SW480 (cell line): ENCODE measurements around the gene LYPD3.
"Not testable (repeated sequence)": the region's sequence is repeated elsewhere in the genome, so short reads cannot be mapped to it uniquely, and the experiment has no call there.

Source experiments
- DNase-seq: peaks from one replicate; pipeline ENCODE4 v3.0.0-alpha.2; 2016; ENCODE audit warnings: low spot score

The LYPD3 gene

DNA sequence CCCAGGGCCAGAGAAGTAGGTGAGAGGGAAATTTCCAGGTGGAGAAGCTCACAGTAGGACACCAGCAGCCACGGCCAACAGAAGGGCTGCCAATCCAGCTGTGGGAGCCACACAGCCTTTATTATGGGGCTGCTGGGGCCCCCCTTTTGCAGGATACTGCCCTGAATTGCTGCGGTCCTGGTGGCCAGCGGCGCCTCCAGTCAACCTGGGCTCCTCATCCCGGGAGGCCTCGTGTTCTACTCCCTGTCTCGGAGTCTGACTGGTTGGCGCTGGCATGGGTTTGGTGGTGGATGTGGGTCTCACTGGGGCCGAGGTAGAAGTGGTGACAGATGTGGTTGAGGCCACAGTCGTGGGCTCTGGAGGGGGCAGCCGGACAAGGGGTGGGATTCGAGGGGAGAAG is 4.1 kb downstream of the LYPD3 start:
- no peak for DNase-seq

DNA sequence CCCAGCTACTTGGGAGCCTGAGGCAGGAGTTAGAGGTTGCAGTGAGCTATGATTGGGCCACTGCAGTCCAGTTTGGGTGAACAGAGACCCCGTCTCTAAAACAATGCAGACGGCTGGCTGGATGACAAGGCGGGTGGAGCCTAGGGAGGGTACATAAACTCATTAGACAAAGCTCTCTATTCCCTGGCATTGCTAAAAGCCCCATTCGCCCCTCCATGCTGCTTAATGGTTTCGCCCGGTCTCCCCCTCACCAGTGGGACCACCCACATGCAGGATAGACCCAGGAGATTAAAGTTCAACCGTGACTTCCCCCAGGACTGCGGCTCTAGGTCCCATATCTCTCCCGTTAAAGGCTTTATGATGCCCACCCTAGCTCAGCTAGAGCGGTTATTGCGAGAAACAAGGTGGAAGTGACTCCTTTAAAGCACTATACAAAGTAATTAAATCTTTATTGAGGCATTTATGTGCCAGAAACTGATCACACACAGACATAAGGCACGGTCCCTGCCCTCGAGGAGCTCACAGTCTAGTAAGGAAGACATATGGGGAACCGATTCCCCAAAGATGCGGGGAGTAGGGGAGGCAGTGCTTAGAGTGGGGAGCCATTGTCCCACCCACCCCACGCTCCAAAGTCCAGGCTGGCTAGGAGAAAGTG is 4.9 kb downstream of the LYPD3 start:
- no peak for DNase-seq

GRCh38 chr19:43457809-43458208 is 7.6 kb downstream of the LYPD3 start:
- DNase-seq, result no peak

DNA sequence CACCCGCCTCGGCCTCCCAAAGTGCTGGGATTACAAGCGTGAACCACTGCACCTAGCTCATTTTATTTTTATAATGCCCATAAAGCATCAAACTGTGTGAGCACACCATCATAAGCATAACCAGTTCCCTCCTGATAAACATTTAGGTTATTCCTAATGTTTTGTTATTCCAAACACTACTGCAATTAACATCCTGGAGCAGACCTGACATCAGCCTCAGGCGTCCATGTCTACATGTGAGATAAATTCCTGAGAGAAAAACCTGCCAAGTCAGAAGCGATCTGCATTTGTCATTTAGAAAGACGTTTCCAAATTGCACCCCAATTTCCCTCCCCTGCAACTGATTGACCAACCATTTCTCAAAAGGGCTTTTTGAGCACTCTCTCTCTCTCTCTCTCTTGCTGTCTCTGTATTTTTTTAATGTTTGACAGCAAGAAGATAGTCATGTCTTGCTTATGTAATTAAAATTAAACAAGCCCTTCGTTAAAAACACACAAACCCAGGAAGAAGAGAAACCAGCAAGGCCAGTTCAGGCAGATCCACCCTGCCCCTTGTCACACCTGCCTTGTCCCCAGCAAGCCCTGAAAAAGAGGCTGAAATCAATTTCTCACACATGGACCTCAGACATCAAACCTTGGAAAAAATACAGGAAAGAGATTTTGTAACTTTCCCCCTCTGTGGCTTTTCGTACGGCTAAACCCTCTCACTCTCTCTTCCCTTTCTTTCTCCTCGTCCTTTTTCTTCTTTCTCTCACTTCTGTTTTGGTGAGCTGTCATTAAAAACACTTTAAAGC is 9.9 kb downstream of the LYPD3 start:
- no peak for DNase-seq

- no peak for DNase-seq
These were observed 11.4 kb downstream of the LYPD3 start for GRCh38 chr19:43454031-43454430.

DNA sequence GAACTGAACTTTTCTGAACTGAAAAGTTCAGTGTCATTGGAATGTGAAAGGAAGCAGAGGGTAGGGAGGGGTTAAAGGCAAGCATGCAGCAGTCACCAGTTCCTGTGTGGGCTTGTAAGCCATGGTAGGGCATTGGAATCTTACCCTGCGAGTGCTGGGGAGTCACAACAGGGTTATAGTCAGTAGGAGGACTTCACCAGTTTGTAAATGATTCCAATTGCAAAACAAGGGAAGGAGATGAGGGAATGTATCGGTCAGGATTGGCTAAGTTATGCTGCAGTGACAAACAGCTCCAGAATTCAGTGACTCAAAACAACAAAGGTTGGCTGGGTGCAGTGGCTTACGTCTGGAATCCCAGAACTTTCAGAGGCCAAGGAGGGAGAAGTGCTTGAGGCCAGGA is 12.8 kb downstream of the LYPD3 start:
- no peak for DNase-seq

DNA sequence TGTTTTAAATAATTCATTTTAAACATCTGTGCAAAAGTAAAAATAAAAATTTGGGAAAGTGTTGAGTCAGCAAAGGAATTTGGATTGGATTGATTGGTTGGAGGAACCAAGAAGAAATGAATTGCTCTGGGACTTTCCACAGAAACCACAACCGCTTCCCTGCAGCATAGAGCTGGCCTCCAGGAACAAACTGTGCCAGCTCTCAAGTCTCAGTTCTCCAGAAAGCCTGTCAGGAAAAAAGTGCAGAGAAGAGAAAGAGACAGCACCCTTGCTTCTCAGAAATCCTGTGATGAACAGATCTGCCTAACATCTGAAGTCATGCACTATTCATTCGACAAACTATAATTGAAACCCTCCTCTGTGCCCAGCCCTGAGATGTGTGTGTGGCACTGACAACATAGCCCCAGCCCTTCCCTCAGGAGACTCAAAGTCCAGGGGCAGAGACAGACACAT is 14.8 kb downstream of the LYPD3 start:
- DNase-seq, result no peak

GRCh38 chr19:43447655-43448054 is 17.8 kb downstream of the LYPD3 start:
- no peak for DNase-seq

- peak; percentile 77 for DNase-seq
These were observed 18.5 kb downstream of the LYPD3 start for GRCh38 chr19:43446746-43447489.

GRCh38 chr19:43445426-43445825 is 20.0 kb downstream of the LYPD3 start:
- DNase-seq, result no peak

DNA sequence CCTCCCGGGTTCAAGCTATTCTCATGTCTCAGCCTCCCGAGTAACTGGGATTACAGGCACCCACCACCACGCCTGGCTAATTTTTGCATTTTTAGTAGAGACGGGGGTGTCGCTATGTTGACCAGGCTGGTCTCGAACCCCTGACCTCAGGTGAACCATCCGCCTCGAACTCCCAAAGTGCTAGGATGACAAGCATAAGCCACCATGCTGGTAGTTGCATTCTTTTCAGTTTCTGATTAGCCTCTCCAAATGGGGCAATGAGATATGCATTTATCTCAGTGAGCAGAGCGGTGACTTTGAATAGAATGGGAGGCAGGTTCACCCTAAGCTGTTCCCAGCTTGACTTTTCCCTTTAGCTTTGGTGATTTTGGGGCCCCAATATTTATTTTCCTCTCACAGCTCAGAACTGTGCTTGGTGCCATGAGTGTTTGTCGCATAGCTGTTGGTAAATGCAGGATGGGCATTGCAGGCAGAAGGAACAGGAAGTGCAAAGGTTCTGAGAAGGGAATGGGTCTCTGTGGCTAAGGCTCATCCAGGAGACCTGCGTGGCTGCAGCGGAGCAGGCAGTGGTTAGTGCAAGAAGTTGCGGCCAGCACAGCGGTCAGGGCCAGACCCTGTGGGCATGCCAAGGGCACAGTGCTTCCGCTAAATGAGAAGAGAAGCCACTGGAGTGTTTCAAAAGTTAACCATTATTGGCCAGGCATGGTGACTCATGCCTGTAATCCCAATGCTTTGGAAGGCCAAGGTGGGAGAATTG is 20.7 kb downstream of the LYPD3 start:
- no peak for DNase-seq

DNA sequence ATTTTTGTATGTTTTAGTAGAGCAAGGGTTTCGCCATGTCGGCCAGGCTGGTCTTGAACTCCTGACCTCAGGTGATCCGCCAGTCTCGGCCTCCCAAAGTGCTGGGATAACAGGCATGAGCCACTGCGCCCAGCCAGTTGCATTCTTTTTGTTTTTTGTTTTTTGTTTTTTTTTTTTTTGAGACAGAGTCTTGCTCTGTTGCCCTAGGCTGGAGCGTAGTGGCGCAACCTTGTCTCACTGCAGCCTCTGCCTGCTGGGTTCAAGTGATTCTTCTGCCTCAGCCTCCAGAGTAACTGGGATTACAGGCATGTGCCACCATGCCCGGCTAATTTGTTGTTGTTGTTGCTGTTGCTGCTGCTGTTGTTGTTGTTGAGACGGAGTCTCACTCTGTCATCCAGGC is 21.3 kb downstream of the LYPD3 start:
- DNase-seq, result not testable (repeated sequence)

GRCh38 chr19:43441716-43442115 is 23.7 kb downstream of the LYPD3 start:
- no peak for DNase-seq

- DNase-seq, result no peak
These were observed 25.7 kb downstream of the LYPD3 start for GRCh38 chr19:43439709-43440063.

- DNase-seq, result peak; percentile 97
These were observed 26.2 kb downstream of the LYPD3 start for GRCh38 chr19:43439032-43439708.

DNA sequence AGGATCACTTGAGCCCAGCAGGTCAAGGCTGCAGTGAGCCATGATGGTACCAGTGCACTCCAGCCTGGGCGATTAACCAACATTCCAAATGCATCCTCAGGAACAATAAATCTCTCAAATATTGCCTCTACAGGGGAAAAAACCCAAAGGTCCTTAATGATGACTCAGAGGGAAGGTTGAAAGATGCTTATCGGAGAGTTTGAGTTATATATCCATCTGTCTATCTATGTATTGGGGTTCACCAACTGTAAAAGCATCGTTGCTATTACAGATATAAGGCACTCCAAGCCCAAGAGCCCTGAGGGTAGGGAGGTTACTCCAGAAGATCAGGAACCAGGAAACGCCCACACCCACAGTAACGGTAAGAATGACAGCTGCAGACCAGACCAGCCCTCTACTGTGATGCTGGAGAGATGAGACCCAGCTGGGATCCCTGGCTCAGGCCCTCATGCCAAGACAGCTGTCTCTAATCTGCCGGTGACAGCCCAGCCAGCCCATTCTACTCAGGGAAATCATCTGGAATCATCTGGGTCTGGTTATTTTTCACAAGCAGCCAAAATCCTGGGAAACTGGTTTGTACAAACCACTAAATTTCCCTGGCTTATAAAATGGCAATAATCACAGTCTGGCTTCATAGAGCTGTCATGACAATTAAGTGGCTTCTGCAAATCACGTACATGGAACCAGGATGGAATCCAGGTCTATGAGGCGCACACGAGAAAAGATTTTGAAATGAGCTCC is 26.9 kb downstream of the LYPD3 start:
- DNase-seq, result peak; percentile 72

- DNase-seq, result no peak
These were observed 27.7 kb downstream of the LYPD3 start for GRCh38 chr19:43437712-43438111.

DNA sequence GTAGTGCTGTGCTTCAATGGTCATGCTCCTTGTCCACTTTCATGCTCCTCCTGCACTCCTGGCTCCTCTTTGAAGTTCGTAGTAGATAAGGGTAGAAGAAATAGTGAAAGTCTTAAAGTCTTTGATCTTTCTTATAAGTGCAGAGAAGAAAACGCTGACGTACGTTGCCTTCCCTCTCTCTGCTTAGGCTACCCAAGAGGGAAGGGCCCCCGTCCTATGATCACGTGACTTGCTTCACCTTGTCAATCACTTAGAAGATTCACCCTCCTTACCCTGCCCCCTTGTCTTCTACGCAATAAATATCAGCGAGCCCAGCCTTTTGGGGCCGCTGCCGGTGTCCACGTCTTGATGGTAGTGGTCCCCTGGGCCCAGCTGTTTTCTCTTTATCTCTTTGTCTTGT is 28.1 kb downstream of the LYPD3 start:
- not testable (repeated sequence) for DNase-seq

GRCh38 chr19:43435775-43436174 is 29.6 kb downstream of the LYPD3 start:
- no peak for DNase-seq

DNA sequence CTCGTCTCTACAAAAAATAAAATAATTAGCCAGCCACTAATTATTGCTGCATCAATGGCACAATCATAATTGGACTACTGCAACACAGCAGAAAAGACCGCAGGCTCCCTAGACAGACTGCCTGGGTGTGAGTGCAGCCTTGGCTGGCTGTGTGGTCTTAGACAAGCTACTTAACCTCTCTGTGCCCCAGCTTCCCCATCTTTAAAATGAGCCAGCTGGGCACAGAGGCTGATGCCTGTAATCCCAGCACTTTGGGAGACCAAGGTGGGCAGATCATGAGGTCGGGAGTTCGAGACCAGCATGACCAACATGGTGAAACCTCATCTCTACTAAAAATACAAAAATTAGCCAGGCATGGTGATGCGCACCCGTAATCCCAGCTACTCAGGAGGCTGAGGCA is 31.7 kb downstream of the LYPD3 start:
- no peak for DNase-seq

GRCh38 chr19:43433358-43433673 is 32.1 kb downstream of the LYPD3 start:
- DNase-seq, result no peak
